Measurements from ENCODE around the gene CNR2. TPM values are rescaled to one million over a fixed set of nuclear protein-coding genes. Genes with fewer than 3 reads are reported as not detected.
A peak's percentile ranks its signal among the peaks of the same experiment; 100 is the strongest.
"Not testable (repeated sequence)": the region's sequence is repeated elsewhere in the genome, so short reads cannot be mapped to it uniquely, and the experiment has no call there.

The CNR2 gene
- polyA plus RNA-seq, 3 donors, result 0.03 to 0.12 (median 0.11) TPM

GRCh38 chr1:23836037-23836436 lies 77.1 kb downstream of the CNR2 start:
- no peaks in the 10 kb centered on the region for H3K36me3 Mint-ChIP-seq
- peaks cover 0 to 5% (median 0%) of the 10 kb centered on the region in 3 donors for H3K27me3 Mint-ChIP-seq (ENCODE audit: low read depth in 3 of 3)
- DNase-seq, result peak in 2 of 3 donors; percentile 72 to 77
- H3K9me3 ChIP-seq (replicated peaks in 1 of 2; ENCODE audit: control insufficient read depth in 1 of 2, insufficient read depth in 1 of 2, low read length in 2 of 2), result no peaks in the 10 kb centered on the region
- peak overlapping the region in 1 of 2 donors; percentile 68 for H3K27ac ChIP-seq (ENCODE audit: low read depth in 1 of 2, low read length in 2 of 2)
- peak overlapping the region in 3 of 7 donors; percentile 12 to 38 (median 18) for H3K27ac Mint-ChIP-seq
- no peak overlapping the region for H3K4me2 ChIP-seq (replicated peaks; ENCODE audit: extremely low read depth, low read length, poor library complexity, severe bottlenecking)
- no peaks in the 10 kb centered on the region for H3K9me3 Mint-ChIP-seq
- no peak overlapping the region for H3K9ac ChIP-seq (ENCODE audit: insufficient read depth, low read length, poor library complexity, severe bottlenecking)
- no peaks in the 10 kb centered on the region for H3K36me3 ChIP-seq (replicated peaks in 1 of 2; ENCODE audit: control insufficient read depth in 1 of 2, insufficient read depth in 2 of 2, low read length in 2 of 2)
- no peaks in the 10 kb centered on the region for H3K27me3 ChIP-seq (ENCODE audit: control insufficient read depth in 2 of 2, insufficient read depth in 2 of 2, low read length in 2 of 2)
- intact Hi-C loops (cut with micrococcal nuclease), result no loop called here
- peaks cover 27% of the 10 kb centered on the region for H3K4me1 Mint-ChIP-seq
- no peak overlapping the region for H3K4me3 ChIP-seq (replicated peaks in 1 of 3; ENCODE audit: low read depth in 2 of 3, low read length in 3 of 3)
- H2AFZ ChIP-seq (ENCODE audit: insufficient read depth, low read depth, low read length, poor library complexity, severe bottlenecking), result no peak overlapping the region
- no peak overlapping the region for H3K4me3 Mint-ChIP-seq
- TF ChIP-seq CTCF (IDR thresholded peaks at IDR 0.05), result no peak
- H3K79me2 ChIP-seq (ENCODE audit: insufficient read depth, low read length), result no peaks in the 10 kb centered on the region
- H3K4me1 ChIP-seq (ENCODE audit: control insufficient read depth in 1 of 2, insufficient read depth in 2 of 2, low read length in 2 of 2), result peaks cover 26% of the 10 kb centered on the region in 2 donors
- WGBS (ENCODE audit: insufficient coverage), result no CpG with 5 or more reads among the region's 3 CpGs
- no peaks in the 10 kb centered on the region for H4K20me1 ChIP-seq (ENCODE audit: insufficient read depth, low read length)

GRCh38 chr1:23834156-23834555 lies 79.0 kb downstream of the CNR2 start:
- H3K4me3 ChIP-seq (replicated peaks in 1 of 3; ENCODE audit: low read depth in 2 of 3, low read length in 3 of 3); H3K36me3 Mint-ChIP-seq; H3K27ac ChIP-seq (ENCODE audit: low read depth in 1 of 2, low read length in 2 of 2); H3K9ac ChIP-seq (ENCODE audit: insufficient read depth, low read length, poor library complexity, severe bottlenecking); H3K9me3 Mint-ChIP-seq; H3K27me3 ChIP-seq (ENCODE audit: control insufficient read depth in 2 of 2, insufficient read depth in 2 of 2, low read length in 2 of 2); H3K9me3 ChIP-seq (replicated peaks in 1 of 2; ENCODE audit: control insufficient read depth in 1 of 2, insufficient read depth in 1 of 2, low read length in 2 of 2); DNase-seq; intact Hi-C loops (cut with micrococcal nuclease); H3K79me2 ChIP-seq (ENCODE audit: insufficient read depth, low read length); H3K4me2 ChIP-seq (replicated peaks; ENCODE audit: extremely low read depth, low read length, poor library complexity, severe bottlenecking); H3K27ac Mint-ChIP-seq; H3K27me3 Mint-ChIP-seq (ENCODE audit: low read depth in 3 of 3); H4K20me1 ChIP-seq (ENCODE audit: insufficient read depth, low read length); H3K36me3 ChIP-seq (replicated peaks in 1 of 2; ENCODE audit: control insufficient read depth in 1 of 2, insufficient read depth in 2 of 2, low read length in 2 of 2); H2AFZ ChIP-seq (ENCODE audit: insufficient read depth, low read depth, low read length, poor library complexity, severe bottlenecking); H3K4me3 Mint-ChIP-seq: not testable (repeated sequence)
- H3K4me1 Mint-ChIP-seq, result peaks cover 19% of the 10 kb centered on the region
- peaks cover 22 to 25% of the 10 kb centered on the region in 2 donors for H3K4me1 ChIP-seq (ENCODE audit: control insufficient read depth in 1 of 2, insufficient read depth in 2 of 2, low read length in 2 of 2)
- WGBS (ENCODE audit: insufficient coverage), result 88% methylated on average over 4 of the region's 6 CpGs
